Neural progenitor cell (in vitro differentiated cells): ENCODE measurements around the gene NKX6-1.

Experiments
- EZH2phosphoT487 ChIP-seq: fragments of 200-600 bp; sonication (generic); IDR thresholded peaks from 2 replicates; pipeline ENCODE4 v1.6.1; 2017; ENCODE audit warnings: antibody characterized with exemption
- TF ChIP-seq, protein P1 (sequence below): fragments of 200-600 bp; sonication (generic); IDR thresholded peaks from 2 replicates; pipeline ENCODE4 v1.5.1; 2017; ENCODE audit warnings: antibody characterized with exemption, mild to moderate bottlenecking

- TF ChIP-seq EZH2phosphoT487 = no peak
- TF ChIP-seq, protein P1, sequence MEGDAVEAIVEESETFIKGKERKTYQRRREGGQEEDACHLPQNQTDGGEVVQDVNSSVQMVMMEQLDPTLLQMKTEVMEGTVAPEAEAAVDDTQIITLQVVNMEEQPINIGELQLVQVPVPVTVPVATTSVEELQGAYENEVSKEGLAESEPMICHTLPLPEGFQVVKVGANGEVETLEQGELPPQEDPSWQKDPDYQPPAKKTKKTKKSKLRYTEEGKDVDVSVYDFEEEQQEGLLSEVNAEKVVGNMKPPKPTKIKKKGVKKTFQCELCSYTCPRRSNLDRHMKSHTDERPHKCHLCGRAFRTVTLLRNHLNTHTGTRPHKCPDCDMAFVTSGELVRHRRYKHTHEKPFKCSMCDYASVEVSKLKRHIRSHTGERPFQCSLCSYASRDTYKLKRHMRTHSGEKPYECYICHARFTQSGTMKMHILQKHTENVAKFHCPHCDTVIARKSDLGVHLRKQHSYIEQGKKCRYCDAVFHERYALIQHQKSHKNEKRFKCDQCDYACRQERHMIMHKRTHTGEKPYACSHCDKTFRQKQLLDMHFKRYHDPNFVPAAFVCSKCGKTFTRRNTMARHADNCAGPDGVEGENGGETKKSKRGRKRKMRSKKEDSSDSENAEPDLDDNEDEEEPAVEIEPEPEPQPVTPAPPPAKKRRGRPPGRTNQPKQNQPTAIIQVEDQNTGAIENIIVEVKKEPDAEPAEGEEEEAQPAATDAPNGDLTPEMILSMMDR = no peak
Measured at GRCh38 chr4:84530454-84530853, 31.4 kb upstream of the NKX6-1 start.
